ENCODE measurements around the gene SGSM1.

GRCh38 chr22:24855794-24856193 is 49.8 kb downstream of the SGSM1 start:
- TF ChIP-seq CTCF (IDR thresholded peaks at IDR 0.05; ENCODE audit: low read depth, low read length): no peak
- no peak for TF ChIP-seq POLR2A (IDR thresholded peaks at IDR 0.05; ENCODE audit: extremely low read depth, insufficient read length)
- TF ChIP-seq MYC (IDR thresholded peaks at IDR 0.05; ENCODE audit: low read depth, low read length): no peak
- no peak for TF ChIP-seq MAX (IDR thresholded peaks at IDR 0.05; ENCODE audit: low read depth, low read length)

All from NB4 (cell line).